Activated T-cell treated with anti-CD3 and anti-CD28 coated beads, Interleukin-2, amount 50 U/mL, for 24 hours (primary cell): Measurements from ENCODE around the gene LGI1.

Experiments used
- DNase-seq: peaks from one replicate; pipeline ENCODE4 v3.0.0-alpha.2; 2020
- H3K27ac Mint-ChIP-seq: 2 replicates; pipeline ENCODE4 v1.8.0; 2020; ENCODE audit warnings: mild to moderate bottlenecking, mixed read lengths
- H3K27me3 Mint-ChIP-seq: 2 replicates; pipeline ENCODE4 v1.8.0; 2020; ENCODE audit warnings: mixed read lengths
- H3K36me3 Mint-ChIP-seq: 2 replicates; pipeline ENCODE4 v1.8.0; 2020; ENCODE audit warnings: low read depth, mixed read lengths
- H3K4me1 Mint-ChIP-seq: 2 replicates; pipeline ENCODE4 v1.8.0; 2020; ENCODE audit warnings: low read depth, mixed read lengths
- H3K4me3 Mint-ChIP-seq: 2 replicates; pipeline ENCODE4 v1.8.0; 2020; ENCODE audit warnings: mild to moderate bottlenecking, moderate library complexity, mixed read lengths
- H3K9me3 Mint-ChIP-seq: 2 replicates; pipeline ENCODE4 v1.8.0; 2020; ENCODE audit warnings: mixed read lengths

LGI1 gene

GRCh38 chr10:93837822-93838221 lies 80.1 kb downstream of the LGI1 start:
- Mint-ChIP-seq H3K4me3 (no peak overlapping the region), H3K27ac (no peak overlapping the region), H3K9me3 (peaks cover 5% of the 10 kb centered on the region), H3K27me3 (peaks cover 7% of the 10 kb centered on the region), H3K36me3 (no peaks in the 10 kb centered on the region), H3K4me1 (no peaks in the 10 kb centered on the region)
- no peak for DNase-seq

- DNase-seq, result no peak
- H3K27ac Mint-ChIP-seq, result no peak overlapping the region
- peaks cover 5% of the 10 kb centered on the region for H3K9me3 Mint-ChIP-seq
- no peaks in the 10 kb centered on the region for H3K36me3 Mint-ChIP-seq
- H3K4me3 Mint-ChIP-seq, result no peak overlapping the region
- no peaks in the 10 kb centered on the region for H3K4me1 Mint-ChIP-seq
- H3K27me3 Mint-ChIP-seq, result peaks cover 7% of the 10 kb centered on the region
Observed at GRCh38 chr10:93838278-93838677, 80.5 kb downstream of the LGI1 start.

DNA sequence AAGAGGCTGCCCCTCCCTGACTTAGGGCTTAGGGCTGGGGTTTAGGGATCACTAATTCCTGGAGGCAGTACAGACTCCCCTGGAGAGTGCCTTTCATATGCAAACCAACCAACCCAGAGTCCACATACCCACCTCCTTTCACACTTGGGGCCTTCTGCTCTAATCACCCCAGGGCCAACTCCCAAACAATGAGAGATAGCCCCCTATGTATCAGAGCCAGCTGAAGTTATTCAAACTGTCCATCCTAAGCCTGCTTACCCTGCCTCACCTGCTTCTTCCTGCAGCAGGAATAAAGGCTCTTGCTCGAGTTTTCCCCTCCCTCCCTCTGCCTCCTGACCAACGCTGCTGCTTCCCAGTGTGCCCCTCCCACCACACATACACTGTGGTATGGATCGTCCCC lies 84.2 kb downstream of the LGI1 start:
- no peak overlapping the region for H3K27ac Mint-ChIP-seq
- peaks cover 7% of the 10 kb centered on the region for H3K27me3 Mint-ChIP-seq
- H3K36me3 Mint-ChIP-seq, result no peaks in the 10 kb centered on the region
- H3K9me3 Mint-ChIP-seq, result no peaks in the 10 kb centered on the region
- no peak overlapping the region for H3K4me3 Mint-ChIP-seq
- DNase-seq, result no peak
- H3K4me1 Mint-ChIP-seq, result no peaks in the 10 kb centered on the region

DNA sequence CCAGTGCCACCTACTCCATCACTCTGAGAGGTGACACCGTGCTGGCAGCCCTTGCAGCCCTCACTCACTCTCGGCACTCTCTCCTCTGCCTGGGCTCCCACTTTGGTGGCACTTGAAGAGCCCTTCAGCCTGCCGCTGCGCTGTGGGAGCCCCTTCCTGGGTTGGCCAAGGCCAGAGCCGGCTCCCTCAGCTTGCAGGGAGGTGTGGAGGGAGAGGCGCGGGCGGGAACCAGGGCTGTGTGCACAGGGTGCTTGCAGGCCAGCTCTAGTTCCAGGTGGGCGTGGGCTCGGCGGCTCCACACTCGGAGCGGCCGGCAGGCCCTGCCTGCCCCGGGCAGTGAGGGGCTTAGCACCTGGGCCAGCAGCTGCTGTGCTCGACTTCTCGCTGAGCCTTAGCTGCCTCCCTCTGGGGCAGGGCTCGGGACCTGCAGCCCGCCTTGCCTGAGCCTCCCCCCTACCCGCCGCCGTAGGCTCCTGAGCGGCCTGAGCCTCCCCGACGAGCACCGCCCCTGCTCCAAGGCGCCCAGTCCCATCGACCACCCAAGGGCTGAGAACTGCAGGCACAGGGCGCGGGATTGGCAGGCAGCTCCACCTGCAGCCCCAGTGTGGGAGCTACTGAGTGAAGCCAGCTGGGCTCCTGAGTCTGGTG lies 87.4 kb downstream of the LGI1 start:
- Mint-ChIP-seq H3K27ac (no peak overlapping the region), H3K36me3 (no peaks in the 10 kb centered on the region), H3K9me3 (no peaks in the 10 kb centered on the region), H3K4me3 (no peak overlapping the region), H3K27me3 (peaks cover 7% of the 10 kb centered on the region), H3K4me1 (no peaks in the 10 kb centered on the region)
- no peak for DNase-seq
